ENCODE measurements around the gene KCNAB2.

The KCNAB2 gene

DNA sequence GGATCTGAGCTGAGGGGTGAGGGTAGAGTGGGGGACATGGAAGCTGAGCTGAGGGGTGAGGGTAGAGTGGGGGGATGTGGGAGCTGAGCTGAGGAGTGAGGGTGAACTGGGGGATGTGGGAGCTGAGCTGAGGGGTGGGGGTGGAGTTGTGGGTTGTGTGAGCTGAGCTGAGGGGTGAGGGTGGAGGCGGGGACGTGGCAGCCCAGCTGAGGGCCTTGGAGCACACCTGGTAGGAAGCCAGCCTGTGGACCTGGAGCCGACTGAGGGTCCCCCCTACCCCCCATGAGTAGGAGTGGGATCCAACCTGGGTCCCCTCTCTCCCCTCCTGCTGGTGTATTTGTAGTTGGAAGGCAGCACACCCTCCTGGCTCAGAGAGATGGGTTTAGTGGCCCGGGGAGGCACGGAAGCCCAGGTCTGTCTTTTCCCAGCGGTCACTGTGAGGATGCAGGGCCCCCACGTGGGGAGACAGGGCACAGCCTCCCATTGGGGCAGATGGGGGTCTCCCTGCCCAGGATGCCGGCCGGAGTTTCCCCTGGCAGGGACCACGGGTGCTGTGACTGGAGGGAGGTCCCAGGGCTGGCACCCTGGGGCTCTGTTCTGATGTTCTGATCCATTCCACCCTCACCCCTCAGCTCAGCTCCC lies 40.3 kb upstream of the KCNAB2 start:
- TF ChIP-seq SNAI2 (CRISPR knock-in tag; IDR thresholded peaks at IDR 0.05) (no peak), ZNF70 (CRISPR knock-in tag; IDR thresholded peaks at IDR 0.05) (no peak), ZNF8 (CRISPR knock-in tag; IDR thresholded peaks at IDR 0.05) (no peak), OSR1 (CRISPR knock-in tag; IDR thresholded peaks at IDR 0.05) (no peak), GLIS3 (CRISPR knock-in tag; IDR thresholded peaks at IDR 0.05) (no peak), CSDC2 (CRISPR knock-in tag; IDR thresholded peaks at IDR 0.05) (no peak), TCF4 (CRISPR knock-in tag; IDR thresholded peaks at IDR 0.05; ENCODE audit: borderline replicate concordance) (no peak), BACH2 (CRISPR knock-in tag; IDR thresholded peaks at IDR 0.05; ENCODE audit: borderline replicate concordance) (no peak), RARB (CRISPR knock-in tag; IDR thresholded peaks at IDR 0.05) (no peak), ISL1 (CRISPR knock-in tag; IDR thresholded peaks at IDR 0.05) (no peak), ARNTL (CRISPR knock-in tag; IDR thresholded peaks at IDR 0.05; ENCODE audit: borderline replicate concordance, low read depth) (no peak)
- TF ChIP-seq, protein P1, sequence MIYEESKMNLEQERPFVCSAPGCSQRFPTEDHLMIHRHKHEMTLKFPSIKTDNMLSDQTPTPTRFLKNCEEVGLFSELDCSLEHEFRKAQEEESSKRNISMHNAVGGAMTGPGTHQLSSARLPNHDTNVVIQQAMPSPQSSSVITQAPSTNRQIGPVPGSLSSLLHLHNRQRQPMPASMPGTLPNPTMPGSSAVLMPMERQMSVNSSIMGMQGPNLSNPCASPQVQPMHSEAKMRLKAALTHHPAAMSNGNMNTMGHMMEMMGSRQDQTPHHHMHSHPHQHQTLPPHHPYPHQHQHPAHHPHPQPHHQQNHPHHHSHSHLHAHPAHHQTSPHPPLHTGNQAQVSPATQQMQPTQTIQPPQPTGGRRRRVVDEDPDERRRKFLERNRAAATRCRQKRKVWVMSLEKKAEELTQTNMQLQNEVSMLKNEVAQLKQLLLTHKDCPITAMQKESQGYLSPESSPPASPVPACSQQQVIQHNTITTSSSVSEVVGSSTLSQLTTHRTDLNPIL (CRISPR knock-in tag; IDR thresholded peaks at IDR 0.05; ENCODE audit: low read depth): no peak
- TF ChIP-seq, protein P2, sequence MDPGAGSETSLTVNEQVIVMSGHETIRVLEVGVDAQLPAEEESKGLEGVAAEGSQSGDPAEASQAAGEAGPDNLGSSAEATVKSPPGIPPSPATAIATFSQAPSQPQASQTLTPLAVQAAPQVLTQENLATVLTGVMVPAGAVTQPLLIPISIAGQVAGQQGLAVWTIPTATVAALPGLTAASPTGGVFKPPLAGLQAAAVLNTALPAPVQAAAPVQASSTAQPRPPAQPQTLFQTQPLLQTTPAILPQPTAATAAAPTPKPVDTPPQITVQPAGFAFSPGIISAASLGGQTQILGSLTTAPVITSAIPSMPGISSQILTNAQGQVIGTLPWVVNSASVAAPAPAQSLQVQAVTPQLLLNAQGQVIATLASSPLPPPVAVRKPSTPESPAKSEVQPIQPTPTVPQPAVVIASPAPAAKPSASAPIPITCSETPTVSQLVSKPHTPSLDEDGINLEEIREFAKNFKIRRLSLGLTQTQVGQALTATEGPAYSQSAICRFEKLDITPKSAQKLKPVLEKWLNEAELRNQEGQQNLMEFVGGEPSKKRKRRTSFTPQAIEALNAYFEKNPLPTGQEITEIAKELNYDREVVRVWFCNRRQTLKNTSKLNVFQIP (CRISPR knock-in tag; IDR thresholded peaks at IDR 0.05; ENCODE audit: borderline replicate concordance, low read depth): no peak
- ATAC-seq: no peak

DNA sequence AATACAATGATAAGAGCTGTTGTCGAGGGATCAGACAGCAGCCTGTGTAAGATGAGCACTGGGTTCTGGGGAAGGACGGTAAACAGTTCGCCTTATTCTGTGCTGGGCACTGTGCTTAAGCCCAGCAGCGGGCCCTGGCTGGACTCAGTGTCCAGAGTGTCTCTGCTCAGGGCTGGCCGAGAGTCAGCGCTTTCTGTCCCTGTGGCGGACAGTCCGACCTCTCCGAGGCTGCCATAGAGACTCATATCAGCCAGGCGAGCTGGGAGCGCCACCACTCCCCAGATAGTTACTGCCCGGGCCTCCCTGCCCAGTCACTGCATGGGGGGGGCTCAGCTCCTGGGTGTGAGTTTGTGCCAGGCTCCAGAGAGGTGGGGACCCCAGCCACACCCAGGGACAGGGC lies 38.8 kb upstream of the KCNAB2 start:
- ATAC-seq: no peak
- TF ChIP-seq ZFP3 (CRISPR knock-in tag; IDR thresholded peaks at IDR 0.05): no peak

DNA sequence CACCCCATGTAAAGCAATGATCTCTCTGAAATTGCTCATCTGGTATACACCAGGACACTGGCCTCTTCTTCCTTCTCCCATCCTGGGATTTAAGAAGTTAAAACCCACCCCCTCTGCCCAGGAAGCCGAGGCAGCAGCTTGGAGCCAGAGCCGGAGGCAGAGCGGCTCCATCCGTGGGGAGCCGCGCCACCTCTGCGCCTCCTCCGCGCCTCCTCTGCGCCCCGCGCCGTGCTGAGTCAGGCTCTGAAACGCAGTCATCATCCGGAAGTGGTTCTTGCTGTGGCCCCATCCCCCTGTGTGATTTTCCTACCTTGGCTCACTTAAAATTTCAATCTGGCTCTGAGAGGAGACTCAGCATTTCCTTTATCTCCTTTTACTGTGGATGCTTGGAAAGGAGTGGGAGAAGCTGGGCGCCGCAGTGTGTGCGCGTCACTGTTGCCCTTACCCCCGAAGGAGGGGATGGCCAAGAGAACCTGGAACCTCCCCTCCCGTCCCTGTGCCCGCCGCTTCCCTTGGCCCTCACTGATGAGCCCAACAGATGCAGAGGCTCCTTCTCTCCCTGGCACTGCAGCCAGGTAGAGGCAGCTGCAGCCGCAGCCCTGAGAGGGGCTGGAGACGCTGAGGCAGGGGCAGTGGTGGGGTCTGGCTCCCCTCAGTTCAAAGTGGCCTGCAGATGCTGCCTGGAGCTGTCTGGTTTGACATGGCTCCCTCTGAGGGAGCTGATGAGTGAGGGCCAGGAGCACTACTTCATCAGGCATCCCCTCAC lies 38.2 kb upstream of the KCNAB2 start:
- TF ChIP-seq, protein P3, sequence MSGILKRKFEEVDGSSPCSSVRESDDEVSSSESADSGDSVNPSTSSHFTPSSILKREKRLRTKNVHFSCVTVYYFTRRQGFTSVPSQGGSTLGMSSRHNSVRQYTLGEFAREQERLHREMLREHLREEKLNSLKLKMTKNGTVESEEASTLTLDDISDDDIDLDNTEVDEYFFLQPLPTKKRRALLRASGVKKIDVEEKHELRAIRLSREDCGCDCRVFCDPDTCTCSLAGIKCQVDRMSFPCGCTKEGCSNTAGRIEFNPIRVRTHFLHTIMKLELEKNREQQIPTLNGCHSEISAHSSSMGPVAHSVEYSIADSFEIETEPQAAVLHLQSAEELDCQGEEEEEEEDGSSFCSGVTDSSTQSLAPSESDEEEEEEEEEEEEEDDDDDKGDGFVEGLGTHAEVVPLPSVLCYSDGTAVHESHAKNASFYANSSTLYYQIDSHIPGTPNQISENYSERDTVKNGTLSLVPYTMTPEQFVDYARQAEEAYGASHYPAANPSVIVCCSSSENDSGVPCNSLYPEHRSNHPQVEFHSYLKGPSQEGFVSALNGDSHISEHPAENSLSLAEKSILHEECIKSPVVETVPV (CRISPR knock-in tag; IDR thresholded peaks at IDR 0.05): no peak
- no peak for TF ChIP-seq SNAI2 (CRISPR knock-in tag; IDR thresholded peaks at IDR 0.05)
- TF ChIP-seq ZNF70 (CRISPR knock-in tag; IDR thresholded peaks at IDR 0.05): no peak
- TF ChIP-seq, protein P2 (CRISPR knock-in tag; IDR thresholded peaks at IDR 0.05; ENCODE audit: borderline replicate concordance, low read depth): no peak
- no peak for TF ChIP-seq OSR1 (CRISPR knock-in tag; IDR thresholded peaks at IDR 0.05)
- TF ChIP-seq ZNF8 (CRISPR knock-in tag; IDR thresholded peaks at IDR 0.05): no peak
- no peak for TF ChIP-seq CSDC2 (CRISPR knock-in tag; IDR thresholded peaks at IDR 0.05)
- TF ChIP-seq, protein P4, sequence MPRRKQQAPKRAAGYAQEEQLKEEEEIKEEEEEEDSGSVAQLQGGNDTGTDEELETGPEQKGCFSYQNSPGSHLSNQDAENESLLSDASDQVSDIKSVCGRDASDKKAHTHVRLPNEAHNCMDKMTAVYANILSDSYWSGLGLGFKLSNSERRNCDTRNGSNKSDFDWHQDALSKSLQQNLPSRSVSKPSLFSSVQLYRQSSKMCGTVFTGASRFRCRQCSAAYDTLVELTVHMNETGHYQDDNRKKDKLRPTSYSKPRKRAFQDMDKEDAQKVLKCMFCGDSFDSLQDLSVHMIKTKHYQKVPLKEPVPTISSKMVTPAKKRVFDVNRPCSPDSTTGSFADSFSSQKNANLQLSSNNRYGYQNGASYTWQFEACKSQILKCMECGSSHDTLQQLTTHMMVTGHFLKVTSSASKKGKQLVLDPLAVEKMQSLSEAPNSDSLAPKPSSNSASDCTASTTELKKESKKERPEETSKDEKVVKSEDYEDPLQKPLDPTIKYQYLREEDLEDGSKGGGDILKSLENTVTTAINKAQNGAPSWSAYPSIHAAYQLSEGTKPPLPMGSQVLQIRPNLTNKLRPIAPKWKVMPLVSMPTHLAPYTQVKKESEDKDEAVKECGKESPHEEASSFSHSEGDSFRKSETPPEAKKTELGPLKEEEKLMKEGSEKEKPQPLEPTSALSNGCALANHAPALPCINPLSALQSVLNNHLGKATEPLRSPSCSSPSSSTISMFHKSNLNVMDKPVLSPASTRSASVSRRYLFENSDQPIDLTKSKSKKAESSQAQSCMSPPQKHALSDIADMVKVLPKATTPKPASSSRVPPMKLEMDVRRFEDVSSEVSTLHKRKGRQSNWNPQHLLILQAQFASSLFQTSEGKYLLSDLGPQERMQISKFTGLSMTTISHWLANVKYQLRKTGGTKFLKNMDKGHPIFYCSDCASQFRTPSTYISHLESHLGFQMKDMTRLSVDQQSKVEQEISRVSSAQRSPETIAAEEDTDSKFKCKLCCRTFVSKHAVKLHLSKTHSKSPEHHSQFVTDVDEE (CRISPR knock-in tag; IDR thresholded peaks at IDR 0.05): no peak
- no peak for TF ChIP-seq RARB (CRISPR knock-in tag; IDR thresholded peaks at IDR 0.05)
- no peak; the same call in 2 of the 3 replicates for ATAC-seq

DNA sequence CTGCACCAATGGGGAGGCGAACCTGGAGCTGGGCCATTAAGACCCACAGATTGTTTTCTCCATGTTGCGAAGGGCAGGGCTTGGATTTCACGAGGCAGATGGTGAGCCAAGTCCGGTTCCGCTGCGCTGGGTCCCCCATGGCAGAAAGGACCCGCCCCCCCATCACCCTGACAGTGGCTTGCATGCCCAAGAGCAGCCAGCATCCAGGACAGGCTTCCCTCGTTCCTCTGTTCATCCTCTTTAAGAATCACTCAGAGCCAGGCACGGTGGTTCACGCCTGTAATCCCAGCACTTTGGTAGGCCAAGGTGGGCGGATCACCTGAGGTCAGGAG lies 37.6 kb upstream of the KCNAB2 start:
- ATAC-seq: no peak

More for the DNA sequence above, 37.6 kb upstream of the KCNAB2 start:
- TF ChIP-seq, protein P4 (CRISPR knock-in tag; IDR thresholded peaks at IDR 0.05): no peak
- TF ChIP-seq ESRRG (CRISPR knock-in tag; IDR thresholded peaks at IDR 0.05): no peak
- no peak for TF ChIP-seq TOX (CRISPR knock-in tag; IDR thresholded peaks at IDR 0.05; ENCODE audit: borderline replicate concordance)
- TF ChIP-seq BACH2 (CRISPR knock-in tag; IDR thresholded peaks at IDR 0.05; ENCODE audit: borderline replicate concordance): no peak
- no peak for TF ChIP-seq ARNTL (CRISPR knock-in tag; IDR thresholded peaks at IDR 0.05; ENCODE audit: borderline replicate concordance, low read depth)
- no peak for TF ChIP-seq ZNF8 (CRISPR knock-in tag; IDR thresholded peaks at IDR 0.05)
- no peak for TF ChIP-seq ZC3H10 (CRISPR knock-in tag; IDR thresholded peaks at IDR 0.05)
- no peak for TF ChIP-seq RARB (CRISPR knock-in tag; IDR thresholded peaks at IDR 0.05)
- TF ChIP-seq, protein P1 (CRISPR knock-in tag; IDR thresholded peaks at IDR 0.05; ENCODE audit: low read depth): no peak
- no peak for TF ChIP-seq SNAI2 (CRISPR knock-in tag; IDR thresholded peaks at IDR 0.05)
- no peak for TF ChIP-seq PPARA (CRISPR knock-in tag; IDR thresholded peaks at IDR 0.05; ENCODE audit: borderline replicate concordance)

All from SK-N-SH treated with all-trans-retinoic acid at 6 μM for 48 hours (cell line).